HG02763 (cell line): ENCODE data around the gene FLVCR2.
A peak's percentile ranks its signal among the peaks of the same experiment; 100 is the strongest.
"Not testable (repeated sequence)": the region's sequence is repeated elsewhere in the genome, so short reads cannot be mapped to it uniquely, and the experiment has no call there.

ENCODE experiments used
- ATAC-seq: cut with Tn5 transposase; IDR thresholded peaks from one replicate; pipeline ENCODE4 v1.9.1; 2021; ENCODE audit warnings: mild to moderate bottlenecking, moderate library complexity; ENCODE audit not compliant: unreplicated experiment

FLVCR2 gene

DNA sequence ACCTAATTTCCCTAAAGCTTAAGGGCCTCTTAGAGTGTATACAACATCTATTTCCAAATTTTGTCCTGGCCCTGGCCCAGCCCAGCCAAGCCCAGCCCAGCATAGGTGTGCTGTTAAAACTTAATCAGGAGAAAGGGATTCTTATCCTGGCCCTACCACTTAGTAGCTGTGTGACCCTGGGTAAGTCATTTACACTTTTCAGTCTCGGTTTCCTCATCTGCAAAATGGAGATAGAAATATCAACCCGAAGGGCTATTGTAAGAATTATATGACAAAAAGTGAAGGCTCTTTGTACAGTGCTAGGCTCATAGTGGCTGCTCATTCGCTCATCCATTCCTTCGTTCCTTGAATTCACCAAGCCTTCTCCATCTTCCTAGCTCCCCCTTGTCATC lies 81.8 kb downstream of the FLVCR2 start:
- ATAC-seq, result no peak

DNA sequence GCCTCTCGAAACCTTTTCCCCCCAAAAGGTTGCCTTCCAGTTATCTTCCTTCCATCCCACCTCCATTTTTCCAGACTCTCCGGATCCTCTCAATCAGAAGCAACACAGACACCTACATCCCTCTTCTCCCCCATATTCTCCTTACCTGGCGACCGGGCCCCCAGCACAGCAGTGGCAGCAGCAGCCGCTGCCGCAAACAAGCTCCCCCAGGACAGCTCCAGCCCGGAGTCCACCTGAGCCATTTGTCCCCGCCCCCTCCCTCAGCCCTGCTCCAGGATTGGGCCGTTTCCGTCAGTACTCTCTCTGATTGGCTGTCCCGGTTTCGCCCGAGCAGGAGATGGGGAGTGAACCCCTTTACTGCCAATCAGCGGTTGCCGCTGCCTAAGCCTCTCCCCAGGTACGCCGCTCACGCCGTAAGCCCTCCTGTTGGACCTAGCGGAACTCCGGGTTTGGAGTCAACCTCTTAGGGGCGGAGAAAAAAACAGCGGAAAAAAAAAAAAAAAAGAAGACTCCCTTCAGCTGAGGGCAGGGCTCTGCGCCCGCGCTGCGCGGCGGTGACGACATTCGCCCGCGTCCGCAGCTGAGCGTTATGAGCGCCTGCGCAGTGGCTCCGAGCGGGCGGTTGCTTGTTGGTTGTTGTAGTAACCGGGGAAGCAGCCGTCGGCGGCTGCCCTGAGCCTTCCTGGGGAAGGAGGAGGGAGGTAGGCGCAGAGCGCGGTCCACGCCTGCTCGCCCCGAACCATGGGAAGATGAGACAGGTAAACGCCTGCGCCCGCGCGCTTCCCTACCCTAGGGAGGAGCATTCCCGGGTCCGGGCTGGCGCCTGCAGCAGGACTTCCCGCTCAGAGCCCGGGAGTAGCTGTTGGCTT lies 82.4 kb downstream of the FLVCR2 start, which contains the start of the genes ERG28 and TTLL5:
Gene ERG28 (minus strand): TSS at position 247 of the 869 bp plus-strand sequence. CDS start 3,374 bp downstream, outside the sequence.
Gene TTLL5 (plus strand): TSS at position 617 of the 869 bp plus-strand sequence. CDS start 1,904 bp downstream, outside the sequence.
- ATAC-seq, result peak; percentile 96

DNA sequence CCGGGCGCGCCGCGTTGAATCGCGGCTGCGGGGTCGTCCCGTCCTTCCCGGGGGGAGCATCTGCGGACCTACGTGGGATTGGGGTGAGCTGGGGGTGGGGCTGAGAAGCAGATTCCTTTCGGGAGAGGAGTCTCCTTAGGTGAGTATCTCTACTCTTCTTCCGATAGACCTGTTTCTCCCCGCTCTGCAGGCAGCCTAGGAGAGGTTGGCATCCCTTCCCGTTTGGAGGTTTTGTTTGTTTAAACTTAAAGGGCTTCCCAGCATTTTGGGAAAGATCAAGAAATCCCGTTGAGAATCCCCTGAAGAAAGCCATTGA lies 83.0 kb downstream of the FLVCR2 start:
- ATAC-seq, result no peak

DNA sequence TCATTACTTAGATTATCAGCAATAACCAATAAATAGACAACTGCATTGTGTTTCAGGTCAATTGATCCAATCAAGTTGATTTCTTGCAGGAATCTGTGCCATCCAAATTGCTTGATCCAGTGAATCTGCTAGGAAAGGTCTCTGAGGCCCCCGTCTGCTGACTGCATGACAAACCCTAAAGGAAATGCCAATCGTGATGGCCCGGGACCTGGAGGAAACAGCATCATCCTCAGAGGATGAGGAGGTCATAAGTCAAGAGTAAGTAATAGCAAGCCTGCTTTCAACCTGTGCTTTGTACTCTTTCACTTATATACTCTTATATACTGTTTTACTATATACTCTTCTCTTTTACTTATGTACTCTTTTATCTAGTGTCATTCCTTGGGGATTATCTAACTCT lies 84.5 kb downstream of the FLVCR2 start:
- ATAC-seq, result no peak

DNA sequence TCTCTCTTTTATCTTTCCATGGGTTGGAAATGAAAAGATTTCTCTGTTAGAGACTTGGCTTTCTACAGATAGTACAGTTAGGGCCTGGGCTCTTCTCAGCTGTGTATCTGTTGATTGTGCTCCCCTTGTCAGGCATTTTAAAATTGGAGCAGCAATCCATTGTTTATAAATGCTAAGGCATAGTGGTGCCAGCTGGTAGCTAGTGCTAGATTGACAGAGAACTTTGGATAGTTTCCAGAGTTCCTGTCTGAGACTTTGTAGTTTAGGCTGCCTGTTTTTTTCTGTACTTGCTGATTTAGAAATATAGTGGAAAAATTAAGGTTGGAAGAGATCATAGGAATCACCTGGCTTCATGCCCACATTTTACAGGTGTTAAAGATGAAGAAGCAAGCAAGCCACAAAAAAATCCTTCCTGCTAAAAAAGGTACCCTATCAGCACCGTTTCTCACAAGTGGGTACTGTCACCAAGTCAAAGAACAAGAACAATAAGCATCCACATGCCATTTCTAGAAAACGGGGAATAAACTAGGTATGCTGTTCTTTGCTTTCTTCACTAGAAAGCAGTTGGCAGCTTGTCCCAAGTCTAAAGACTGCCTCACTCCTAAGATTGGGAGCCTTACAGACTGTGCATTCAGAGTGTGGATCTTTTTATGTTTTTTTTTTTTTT lies 88.8 kb downstream of the FLVCR2 start:
- ATAC-seq, result no peak

DNA sequence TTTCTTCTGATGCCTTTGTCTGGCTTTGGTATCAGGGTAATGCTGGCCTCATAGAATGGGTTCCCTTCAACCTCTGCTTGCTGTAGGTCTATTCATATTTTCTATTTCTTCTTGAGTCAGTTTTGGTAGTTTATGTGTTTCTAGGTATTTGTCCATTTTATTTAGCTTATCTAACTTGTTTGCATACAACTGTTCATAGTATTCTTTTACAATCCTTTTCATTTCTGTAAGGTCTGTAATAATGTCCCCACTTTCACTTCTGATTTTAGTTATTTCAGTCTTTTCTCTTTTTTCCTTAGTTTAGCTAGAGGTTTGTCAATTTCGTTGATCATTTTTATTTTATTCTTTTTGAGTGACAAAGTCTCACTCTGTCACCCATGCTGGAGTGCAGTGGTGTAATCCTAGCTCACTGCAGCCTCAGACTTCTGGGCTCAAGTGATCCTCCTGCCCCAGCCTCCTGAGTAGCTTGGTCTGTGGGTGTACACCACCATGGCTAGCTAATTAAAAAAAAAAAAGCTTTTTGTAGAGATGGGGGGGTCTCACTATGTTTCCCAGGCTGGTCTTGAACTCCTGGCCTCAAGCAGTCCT lies 94.3 kb downstream of the FLVCR2 start:
- no peak for ATAC-seq

DNA sequence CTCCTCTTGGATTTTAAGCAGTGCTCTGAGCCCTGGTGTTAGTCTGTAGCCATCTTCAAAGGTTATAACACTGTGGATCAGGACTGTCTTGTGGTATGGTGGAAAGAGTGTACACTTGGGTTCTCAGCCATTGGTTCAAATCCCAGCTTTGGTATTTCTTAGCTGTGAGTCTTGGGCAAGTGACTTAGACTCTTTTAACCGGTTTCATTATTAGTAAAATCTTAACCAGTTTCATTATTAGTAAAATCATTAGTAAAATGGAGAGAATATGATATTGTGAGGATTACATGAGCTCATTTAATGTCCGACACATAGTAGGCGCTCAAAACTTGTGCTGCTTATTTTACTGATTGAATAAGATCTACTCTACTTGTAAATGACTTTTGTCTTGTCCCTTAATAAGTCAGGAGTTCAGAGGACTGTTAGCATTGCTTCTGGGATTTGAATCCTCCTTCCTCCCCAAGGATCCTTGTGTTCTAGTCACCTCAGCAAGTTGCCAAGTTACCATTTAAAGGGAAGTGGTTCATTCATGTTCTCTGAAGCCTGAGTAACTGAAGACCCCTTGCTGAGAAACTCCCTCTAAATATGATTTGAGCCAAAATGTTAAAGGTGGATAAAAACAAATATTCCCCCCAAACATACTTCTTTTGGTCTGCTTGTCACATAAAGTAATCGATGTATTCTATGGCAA lies 95.1 kb downstream of the FLVCR2 start:
- ATAC-seq, result no peak

DNA sequence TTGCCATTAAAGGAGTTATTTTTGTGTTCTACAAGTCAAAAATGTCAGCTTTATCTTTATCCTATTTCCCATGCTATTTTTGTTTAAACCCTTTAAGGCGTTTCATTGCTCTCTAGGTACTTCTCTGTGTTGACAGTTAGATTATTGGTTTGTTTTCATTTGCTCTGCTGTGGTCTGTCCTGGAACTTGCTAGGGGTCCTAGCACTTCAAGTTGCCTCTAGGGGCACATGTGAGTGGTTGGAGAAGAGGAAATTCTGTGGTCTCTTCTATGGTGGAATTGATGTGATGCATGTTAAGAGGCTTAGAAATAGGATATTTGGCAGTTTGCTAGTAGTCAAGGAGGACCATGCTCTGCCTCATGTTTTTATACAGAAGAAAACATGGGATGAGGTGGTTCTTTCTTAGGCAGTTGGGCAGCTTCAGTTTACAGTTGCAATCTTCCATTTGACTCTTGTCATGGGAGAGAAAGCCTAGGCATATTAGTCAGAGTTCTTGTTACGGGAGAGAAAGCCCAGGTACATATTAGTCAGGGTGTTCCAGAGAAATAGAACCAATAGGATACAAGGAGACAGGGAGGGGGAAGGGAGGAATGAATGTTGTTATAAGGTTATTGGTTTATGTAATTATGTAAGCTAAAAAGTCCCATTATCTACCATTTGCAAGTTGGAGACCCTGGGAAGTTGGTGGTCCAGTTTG lies 97.0 kb downstream of the FLVCR2 start:
- ATAC-seq, result no peak

DNA sequence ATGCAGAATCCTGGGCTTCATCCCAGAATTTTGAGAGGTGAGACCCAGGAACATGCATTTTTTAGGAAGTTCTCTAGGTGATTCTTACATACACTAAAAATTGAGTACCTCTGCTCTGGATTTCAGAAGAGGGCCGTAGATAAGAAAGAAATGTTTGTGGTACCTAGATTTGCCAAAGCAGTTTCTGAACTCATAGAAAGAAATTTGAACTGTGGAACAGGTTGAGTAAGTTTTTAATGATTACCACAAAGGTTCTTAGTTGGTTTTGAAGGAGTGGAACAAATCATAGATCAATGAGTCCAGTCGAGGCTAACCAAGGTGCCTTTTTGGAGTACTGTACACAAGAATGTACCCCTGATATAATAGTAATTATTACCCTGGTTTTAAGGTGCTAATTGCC lies 107.5 kb downstream of the FLVCR2 start:
- no peak for ATAC-seq

DNA sequence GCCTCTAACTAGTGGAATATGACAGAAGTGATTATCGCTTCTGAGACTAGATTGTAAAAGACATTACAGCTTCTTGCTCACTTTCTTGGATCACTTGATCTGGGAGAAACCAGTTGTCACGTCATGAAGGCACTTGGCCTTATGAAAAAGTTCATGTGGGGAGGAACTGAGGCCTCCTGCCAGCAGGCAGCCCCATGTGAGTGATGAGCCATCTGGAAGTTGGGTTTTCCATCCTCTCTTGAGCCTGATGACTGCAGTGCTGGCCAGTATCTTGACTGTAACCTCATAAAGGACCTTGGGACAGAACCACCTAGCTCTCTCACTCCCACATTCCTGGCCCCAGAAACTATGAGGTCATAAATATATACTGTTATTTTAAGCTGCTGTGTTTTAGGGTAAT lies 110.6 kb downstream of the FLVCR2 start:
- ATAC-seq, result no peak

DNA sequence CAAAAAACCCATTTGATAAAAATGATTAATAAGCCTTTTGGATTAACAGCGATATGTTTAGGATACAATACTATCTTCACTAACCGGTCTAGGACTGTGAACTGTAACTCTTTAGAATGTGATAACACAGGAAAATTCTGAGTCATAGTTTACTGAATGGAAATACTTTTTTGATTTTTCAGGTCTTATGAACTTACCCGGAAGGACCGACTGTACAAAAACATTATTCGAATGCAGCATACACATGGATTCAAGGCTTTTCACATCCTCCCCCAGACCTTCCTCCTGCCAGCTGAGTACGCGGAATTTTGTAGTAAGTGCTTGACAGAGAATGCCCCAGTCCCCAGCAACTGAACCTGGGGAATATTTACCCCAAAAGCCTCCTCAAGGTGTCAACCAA lies 111.6 kb downstream of the FLVCR2 start:
- no peak for ATAC-seq

DNA sequence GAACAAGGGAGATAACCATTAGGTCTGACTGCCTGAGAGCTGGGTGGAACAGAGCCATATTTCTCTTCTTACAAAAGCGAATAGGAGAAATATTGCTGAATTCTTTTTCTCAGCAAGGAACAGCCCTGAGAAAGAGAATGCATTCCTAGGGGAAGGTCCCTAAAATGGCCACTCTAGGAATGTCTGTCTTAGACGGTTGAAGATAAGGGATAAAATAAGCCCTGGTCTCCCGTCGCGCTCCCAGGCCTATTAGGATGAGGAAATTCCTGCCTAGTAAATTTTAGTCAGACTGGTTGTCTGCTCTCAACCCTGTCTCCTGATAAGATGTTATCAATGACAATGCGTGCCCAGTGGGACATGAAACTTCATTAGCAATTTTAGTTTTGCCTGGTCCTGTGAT lies 116.6 kb downstream of the FLVCR2 start:
- ATAC-seq, result not testable (repeated sequence)

DNA sequence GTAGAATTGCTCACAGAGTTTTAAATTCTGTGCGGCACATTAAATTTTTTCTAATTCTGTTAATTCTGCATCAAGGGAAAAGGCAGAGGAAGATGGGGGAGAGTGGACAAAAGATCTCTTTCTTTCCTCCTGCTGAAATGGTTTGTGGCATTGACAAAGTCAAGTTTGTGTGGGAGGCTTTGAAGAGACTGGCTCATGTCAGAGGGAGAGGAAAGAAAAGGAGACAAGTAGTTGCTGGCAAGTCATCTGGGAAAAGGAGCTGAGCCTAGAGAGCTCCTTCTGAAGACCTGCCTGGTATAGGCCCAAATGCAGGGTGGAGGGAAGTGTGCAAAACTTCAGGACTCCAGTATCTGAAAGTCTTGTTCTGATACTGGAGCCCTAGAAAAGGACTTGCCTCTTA lies 119.0 kb downstream of the FLVCR2 start:
- ATAC-seq, result no peak
